Stimulated activated naive CD8-positive, alpha-beta T cell treated with anti-CD3 and anti-CD28 coated beads, Interleukin-15, amount 100 ng/mL, for 72 hours (primary cell): ENCODE data around the gene TMEM72.
A peak's percentile ranks its signal among the peaks of the same experiment; 100 is the strongest.

Experiments
- ATAC-seq: fragments of 150-1000 bp; cut with Tn5 transposase; 2 replicates; pipeline ENCODE4 v1.10.0; 2021; ENCODE audit warnings: mild to moderate bottlenecking, moderate library complexity
- DNase-seq, 2 donors: peaks; one replicate each; pipeline ENCODE4 v3.0.0; 2021 to 2022
- H3K27ac Mint-ChIP-seq, 2 donors: one replicate each; pipeline ENCODE4 v1.8.0; 2022; ENCODE audit warnings: mild to moderate bottlenecking in 2 of 2, mixed read lengths in 2 of 2, moderate library complexity in 2 of 2
- H3K27me3 Mint-ChIP-seq: one replicate; pipeline ENCODE4 v1.8.0; 2022; ENCODE audit warnings: mixed read lengths
- H3K4me1 Mint-ChIP-seq: one replicate; pipeline ENCODE4 v1.8.0; 2022; ENCODE audit warnings: mild to moderate bottlenecking, mixed read lengths
- H3K4me3 Mint-ChIP-seq, 2 donors: one replicate each; pipeline ENCODE4 v1.8.0; 2022; ENCODE audit warnings: mild to moderate bottlenecking in 2 of 2, mixed read lengths in 2 of 2, moderate library complexity in 1 of 2
- H3K9me3 Mint-ChIP-seq, 2 donors: one replicate each; pipeline ENCODE4 v1.8.0; 2022; ENCODE audit warnings: mixed read lengths in 2 of 2

TMEM72 gene

GRCh38 chr10:44933451-44934321 lies 22.5 kb downstream of the TMEM72 start:
- H3K27ac Mint-ChIP-seq: peak overlapping the region in 1 of 2 donors; percentile 22
- peaks cover 8% of the 10 kb centered on the region for H3K4me1 Mint-ChIP-seq
- no peak overlapping the region for H3K4me3 Mint-ChIP-seq
- peaks cover 20% of the 10 kb centered on the region for H3K27me3 Mint-ChIP-seq
- ATAC-seq: no peak
- H3K9me3 Mint-ChIP-seq: peaks cover 0 to 3% of the 10 kb centered on the region in 2 donors
- DNase-seq: no peak

GRCh38 chr10:44934416-44935200 lies 23.5 kb downstream of the TMEM72 start:
- DNase-seq: no peak
- peaks cover 8% of the 10 kb centered on the region for H3K4me1 Mint-ChIP-seq

DNA sequence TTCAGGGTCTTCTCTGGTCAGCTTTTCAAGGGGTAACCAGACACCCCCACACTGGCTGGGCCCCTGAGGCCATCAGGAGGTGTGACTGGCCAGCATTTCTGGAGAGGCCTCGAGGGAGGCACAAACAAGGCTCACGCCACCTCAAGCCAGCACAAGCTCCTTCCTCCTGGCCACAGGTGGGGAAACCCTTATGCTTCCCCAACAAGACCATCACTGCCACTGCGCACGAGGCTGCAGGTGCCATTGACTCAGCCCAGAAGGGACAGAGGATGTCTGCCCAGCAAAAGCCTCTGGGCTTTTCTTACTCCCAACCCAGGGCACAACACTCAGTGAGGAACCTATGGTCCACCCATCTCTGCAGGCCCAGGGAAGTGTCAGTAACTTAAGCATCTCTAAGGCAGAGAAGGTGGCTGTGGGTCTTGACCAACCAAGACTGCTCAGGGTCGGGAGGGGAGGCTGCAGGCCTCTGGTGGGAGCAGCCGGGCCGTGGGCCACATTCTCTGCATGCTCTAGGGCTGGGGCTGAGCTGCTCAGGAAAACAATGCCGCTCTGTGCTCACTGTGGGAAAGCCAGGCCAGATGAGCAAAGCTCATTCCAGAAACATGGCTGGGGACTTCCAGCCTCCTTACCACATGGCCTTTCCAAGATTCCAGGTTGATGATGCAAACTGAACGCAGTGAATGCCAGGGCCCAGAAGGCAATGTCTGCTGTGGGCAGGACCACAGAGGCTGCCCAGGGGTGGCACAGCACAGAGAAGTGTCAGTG lies 24.2 kb downstream of the TMEM72 start:
- H3K4me1 Mint-ChIP-seq: peaks cover 8% of the 10 kb centered on the region
- H3K9me3 Mint-ChIP-seq: peaks cover 0 to 6% of the 10 kb centered on the region in 2 donors
- no peak for ATAC-seq
- H3K27ac Mint-ChIP-seq: peak overlapping the region in 1 of 2 donors; percentile 52
- H3K27me3 Mint-ChIP-seq: peaks cover 25% of the 10 kb centered on the region
- H3K4me3 Mint-ChIP-seq: no peak overlapping the region
- DNase-seq: no peak

More at GRCh38 chr10:44934416-44935200, 23.5 kb downstream of the TMEM72 start:
- no peak overlapping the region for H3K4me3 Mint-ChIP-seq
- H3K9me3 Mint-ChIP-seq: peaks cover 0 to 6% of the 10 kb centered on the region in 2 donors
- no peak for ATAC-seq
- peak overlapping the region; percentile 22 to 52 for H3K27ac Mint-ChIP-seq
- peaks cover 25% of the 10 kb centered on the region for H3K27me3 Mint-ChIP-seq

DNA sequence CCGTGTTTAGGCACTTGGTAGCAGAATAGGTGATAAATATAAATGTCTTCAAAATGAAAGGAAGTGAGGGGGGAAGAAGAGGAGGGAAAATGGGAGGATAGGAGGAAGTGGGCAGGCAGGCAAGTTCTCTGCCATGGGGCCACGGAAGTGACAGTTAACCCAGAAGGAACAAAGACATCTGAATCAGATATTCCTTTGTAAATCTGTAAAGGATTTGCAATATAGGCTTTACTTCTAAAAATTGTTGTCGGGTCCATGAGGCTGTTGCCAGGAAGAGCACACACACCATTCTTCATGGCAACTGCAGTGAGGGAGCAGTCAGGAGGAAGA lies 24.8 kb downstream of the TMEM72 start:
- Mint-ChIP-seq H3K27ac (peak overlapping the region in 1 of 2 donors; percentile 17), H3K27me3 (peaks cover 30% of the 10 kb centered on the region), H3K4me3 (no peak overlapping the region), H3K4me1 (peaks cover 8% of the 10 kb centered on the region), H3K9me3 (peaks cover 0 to 6% of the 10 kb centered on the region in 2 donors)
- ATAC-seq: no peak
- no peak for DNase-seq

- H3K9me3 Mint-ChIP-seq: peaks cover 0 to 6% of the 10 kb centered on the region in 2 donors
- H3K27ac Mint-ChIP-seq: no peak overlapping the region
- no peak overlapping the region for H3K4me3 Mint-ChIP-seq
Observed at GRCh38 chr10:44936314-44936975, 25.3 kb downstream of the TMEM72 start.

DNA sequence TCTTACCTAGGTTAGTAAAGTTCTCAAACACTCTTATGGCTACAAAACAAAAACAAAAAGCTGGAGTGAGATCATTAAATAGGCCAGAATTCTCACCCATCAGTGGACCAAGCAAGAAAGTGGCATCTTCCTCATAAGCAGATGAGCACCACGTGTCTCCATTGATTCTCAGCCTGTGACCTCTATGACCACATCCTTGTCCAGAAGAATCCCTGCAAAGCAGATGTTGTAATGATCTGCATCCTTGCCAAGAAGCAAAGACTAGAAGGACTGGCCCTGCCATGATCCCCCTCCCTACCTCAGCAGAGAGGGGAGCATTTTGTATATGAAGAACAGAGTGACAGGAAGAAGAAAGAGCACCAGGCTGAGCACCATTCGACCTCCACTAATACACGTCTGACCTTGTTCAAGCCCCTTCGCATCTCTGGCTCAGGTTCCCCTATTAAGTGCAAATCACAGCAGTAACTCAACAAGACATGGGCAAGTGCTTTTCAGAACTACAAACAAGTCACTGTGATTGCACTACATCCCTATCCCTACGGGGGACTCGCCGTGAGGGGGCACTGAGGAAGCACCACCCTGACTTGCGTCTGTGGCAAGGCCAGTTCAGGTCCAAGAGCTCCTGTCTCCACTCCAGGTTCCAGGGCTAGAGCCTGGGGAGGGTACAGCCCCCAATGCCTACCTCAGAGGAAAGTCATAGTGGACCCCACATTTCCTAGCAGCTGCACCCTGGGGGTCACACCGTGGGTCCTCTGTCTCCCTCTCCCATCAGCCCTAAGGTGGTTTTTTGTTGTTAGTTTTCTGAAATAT lies 26.3 kb downstream of the TMEM72 start:
- Mint-ChIP-seq H3K4me1 (peaks cover 8% of the 10 kb centered on the region), H3K27ac (no peak overlapping the region), H3K27me3 (peaks cover 44% of the 10 kb centered on the region), H3K4me3 (no peak overlapping the region), H3K9me3 (peaks cover 0 to 7% of the 10 kb centered on the region in 2 donors)
- DNase-seq (no peak), ATAC-seq (no peak)

More at GRCh38 chr10:44936314-44936975, 25.3 kb downstream of the TMEM72 start:
- no peak for DNase-seq
- Mint-ChIP-seq H3K27me3 (peaks cover 35% of the 10 kb centered on the region), H3K4me1 (peaks cover 8% of the 10 kb centered on the region)
- no peak for ATAC-seq

GRCh38 chr10:44938956-44939355 lies 27.8 kb downstream of the TMEM72 start:
- DNase-seq: no peak
- H3K27ac Mint-ChIP-seq: no peak overlapping the region
- peaks cover 8% of the 10 kb centered on the region for H3K4me1 Mint-ChIP-seq
- H3K9me3 Mint-ChIP-seq: peaks cover 0 to 14% of the 10 kb centered on the region in 2 donors
- peaks cover 50% of the 10 kb centered on the region for H3K27me3 Mint-ChIP-seq
- H3K4me3 Mint-ChIP-seq: no peak overlapping the region
- no peak for ATAC-seq

GRCh38 chr10:44939691-44940401 lies 28.7 kb downstream of the TMEM72 start:
- peaks cover 8% of the 10 kb centered on the region for H3K4me1 Mint-ChIP-seq
- DNase-seq: no peak
- no peak overlapping the region for H3K27ac Mint-ChIP-seq
- ATAC-seq: no peak
- peaks cover 8 to 23% of the 10 kb centered on the region in 2 donors for H3K9me3 Mint-ChIP-seq
- H3K4me3 Mint-ChIP-seq: no peak overlapping the region
- peaks cover 44% of the 10 kb centered on the region for H3K27me3 Mint-ChIP-seq

GRCh38 chr10:44944354-44944753 lies 33.2 kb downstream of the TMEM72 start:
- ATAC-seq (no peak), DNase-seq (no peak)
- no peak overlapping the region for H3K27ac Mint-ChIP-seq

DNA sequence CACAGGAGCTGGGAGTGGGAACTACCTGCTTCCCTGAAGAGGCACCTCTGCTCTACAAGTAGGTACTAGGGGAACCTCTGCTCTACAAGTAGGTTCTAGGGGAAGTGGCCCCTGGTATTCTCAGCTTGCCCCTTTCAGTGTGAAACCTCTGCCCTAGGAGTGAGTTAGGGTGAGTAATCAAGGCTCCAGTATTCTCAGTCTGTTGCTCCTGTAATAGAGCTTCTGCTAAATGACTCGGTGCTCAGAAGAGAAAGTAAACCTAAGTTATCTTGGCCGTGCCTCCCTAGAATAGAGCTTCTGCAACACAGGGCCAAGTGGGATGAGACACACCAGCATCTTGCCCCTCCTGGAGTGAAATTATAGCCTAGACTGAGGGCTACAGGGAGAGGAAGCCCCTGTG lies 35.1 kb downstream of the TMEM72 start:
- Mint-ChIP-seq H3K4me3 (no peak overlapping the region), H3K27me3 (peaks cover 19% of the 10 kb centered on the region), H3K27ac (no peak overlapping the region), H3K4me1 (peaks cover 12% of the 10 kb centered on the region), H3K9me3 (peaks cover 20 to 30% of the 10 kb centered on the region in 2 donors)
- ATAC-seq (peak; percentile 64), DNase-seq (no peak)

More at GRCh38 chr10:44944354-44944753, 33.2 kb downstream of the TMEM72 start:
- Mint-ChIP-seq H3K9me3 (peaks cover 20 to 30% of the 10 kb centered on the region in 2 donors), H3K4me1 (peaks cover 7% of the 10 kb centered on the region), H3K27me3 (peaks cover 27% of the 10 kb centered on the region), H3K4me3 (no peak overlapping the region)

DNA sequence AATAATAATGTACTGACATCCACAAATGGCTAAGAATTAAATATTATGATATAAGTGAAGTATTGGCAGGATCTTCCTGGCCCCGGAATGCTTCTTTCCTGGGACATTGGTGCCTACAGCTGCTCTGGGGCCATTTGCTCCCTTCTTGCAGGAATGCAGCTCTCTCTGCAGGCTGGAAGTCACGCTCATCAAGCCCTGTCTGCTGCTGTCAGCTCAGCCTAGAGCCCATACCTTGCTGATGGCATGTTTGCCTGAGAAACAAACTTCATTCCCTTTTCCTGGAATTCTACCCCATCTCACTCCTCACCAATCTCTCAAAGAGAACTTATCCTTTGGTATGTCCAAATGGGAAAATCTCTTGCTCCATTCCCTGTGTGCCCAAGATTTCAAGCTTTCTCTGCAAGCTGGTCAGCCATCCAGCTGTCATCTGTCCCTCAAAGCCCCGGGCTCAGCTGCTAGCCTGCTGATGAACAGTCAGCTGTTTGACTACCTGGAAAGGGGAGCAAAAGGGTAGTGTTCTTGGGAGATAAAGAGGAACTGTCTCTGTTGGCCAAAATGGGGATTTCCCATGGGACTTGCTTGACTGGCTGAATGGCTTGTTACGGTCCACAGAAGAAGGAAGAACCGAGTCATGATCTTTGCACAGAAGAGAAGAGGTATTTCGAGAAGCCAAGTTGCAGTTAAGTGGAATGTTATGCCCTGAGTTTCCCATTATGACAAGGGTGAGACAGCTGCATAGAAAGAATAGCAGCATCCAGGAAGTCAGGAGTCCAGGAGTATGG lies 36.4 kb downstream of the TMEM72 start:
- DNase-seq (no peak), ATAC-seq (no peak)
- Mint-ChIP-seq H3K27ac (no peak overlapping the region), H3K4me1 (peaks cover 12% of the 10 kb centered on the region), H3K9me3 (peaks cover 20 to 28% of the 10 kb centered on the region in 2 donors), H3K4me3 (no peak overlapping the region), H3K27me3 (peaks cover 6% of the 10 kb centered on the region)

GRCh38 chr10:44948642-44949041 lies 37.5 kb downstream of the TMEM72 start:
- Mint-ChIP-seq H3K27me3 (no peaks in the 10 kb centered on the region), H3K4me3 (no peak overlapping the region), H3K27ac (no peak overlapping the region), H3K4me1 (peaks cover 12% of the 10 kb centered on the region), H3K9me3 (peaks cover 20 to 23% of the 10 kb centered on the region in 2 donors)
- no peak for ATAC-seq
- no peak for DNase-seq

GRCh38 chr10:44949127-44949802 lies 38.1 kb downstream of the TMEM72 start:
- peaks cover 12% of the 10 kb centered on the region for H3K4me1 Mint-ChIP-seq

More at GRCh38 chr10:44949127-44949802, 38.1 kb downstream of the TMEM72 start:
- Mint-ChIP-seq H3K4me3 (no peak overlapping the region), H3K9me3 (peaks cover 18 to 19% of the 10 kb centered on the region in 2 donors), H3K27me3 (no peaks in the 10 kb centered on the region), H3K27ac (no peak overlapping the region)
- ATAC-seq (no peak), DNase-seq (no peak)
